IMR-90 (cell line): ENCODE measurements around the gene TMA7. TPM values are rescaled to one million over a fixed set of nuclear protein-coding genes. Genes with fewer than 3 reads are reported as not detected.

ENCODE experiments used
- ATAC-seq: fragments of 200-7000 bp; cut with Tn5 transposase; 2 replicates; pipeline ENCODE4 v1.9.1; 2020; ENCODE audit warnings: low read depth, mild to moderate bottlenecking, moderate library complexity
- BruUV-seq: library from RNA; stranded (reverse); fragments of 400-500 nt; replicated peaks from 2 replicates; lab custom pipeline; 2021; lab: Mats Ljungman, UMichigan
- CTCF ChIA-PET: fragments of 300-600 bp; formaldehyde crosslinking; extraction: SDS; loops from one replicate; lab custom pipeline; 2021; ENCODE audit warnings: antibody characterized with exemption; lab: Yijun Ruan, JAX
- POLR2A ChIA-PET: fragments of 300-600 bp; sonication (Branson Sonifier 250); formaldehyde crosslinking; loops from one replicate; lab custom pipeline; 2022; ENCODE audit warnings: antibody characterized with exemption; ENCODE audit not compliant: unreplicated experiment; lab: Charles Lee
- DNase-seq: peaks from one replicate; pipeline ENCODE4 v3.0.0; 2013
- H2AFZ ChIP-seq: replicated peaks from 2 replicates; pipeline ENCODE3; 2013; ENCODE audit warnings: low read length, mild to moderate bottlenecking; ENCODE audit not compliant: poor library complexity
- H2AK5ac ChIP-seq: 2 replicates; pipeline ENCODE4 v1.6.1; 2013; ENCODE audit warnings: low read depth, low read length, inconsistent platforms
- H2AK9ac ChIP-seq: replicated peaks from 2 replicates; pipeline ENCODE3; 2013; ENCODE audit warnings: mild to moderate bottlenecking, low read depth, low read length, moderate library complexity; ENCODE audit not compliant: poor library complexity
- H2BK120ac ChIP-seq: 2 replicates; pipeline ENCODE4 v1.6.1; 2013; ENCODE audit warnings: low read depth, low read length, inconsistent platforms
- H2BK15ac ChIP-seq: 3 replicates; pipeline ENCODE4 v1.6.1; 2013; ENCODE audit warnings: low read depth, low read length, inconsistent platforms
- H2BK20ac ChIP-seq: 2 replicates; pipeline ENCODE4 v1.6.1; 2013; ENCODE audit warnings: low read depth, mild to moderate bottlenecking, inconsistent platforms, low read length, moderate library complexity
- H2BK5ac ChIP-seq: 2 replicates; pipeline ENCODE4 v1.6.1; 2013; ENCODE audit warnings: mild to moderate bottlenecking, low read depth, low read length, inconsistent platforms; ENCODE audit not compliant: poor library complexity, severe bottlenecking
- H3K14ac ChIP-seq: replicated peaks from 2 replicates; pipeline ENCODE4 v1.6.1; 2013; ENCODE audit warnings: low read depth, low read length, inconsistent platforms
- H3K18ac ChIP-seq: 2 replicates; pipeline ENCODE4 v1.6.1; 2013; ENCODE audit warnings: low read depth, low read length, control low read depth
- H3K23ac ChIP-seq: 2 replicates; pipeline ENCODE4 v1.6.1; 2013; ENCODE audit warnings: low read depth, low read length, inconsistent platforms
- H3K27ac ChIP-seq: 2 replicates; pipeline ENCODE4 v1.5.1; 2013; ENCODE audit warnings: mild to moderate bottlenecking, control low read depth, low read length; ENCODE audit not compliant: insufficient read depth
- H3K27me3 ChIP-seq: 2 replicates; pipeline ENCODE4 v1.6.1; 2013; ENCODE audit warnings: low read length; ENCODE audit not compliant: control insufficient read depth, insufficient read depth
- H3K36me3 ChIP-seq: 2 replicates; pipeline ENCODE4 v1.6.1; 2013; ENCODE audit warnings: low read length, mixed read lengths; ENCODE audit not compliant: control insufficient read depth, insufficient read depth
- H3K4ac ChIP-seq: 2 replicates; pipeline ENCODE4 v1.6.1; 2013; ENCODE audit warnings: low read depth, low read length, inconsistent platforms
- H3K4me1 ChIP-seq: 2 replicates; pipeline ENCODE4 v1.6.1; 2013; ENCODE audit warnings: low read length, mixed read lengths; ENCODE audit not compliant: control insufficient read depth, insufficient read depth
- H3K4me2 ChIP-seq: 2 replicates; pipeline ENCODE4 v1.6.1; 2013; ENCODE audit warnings: low read depth, mild to moderate bottlenecking, control low read depth, low read length, moderate library complexity
- H3K4me3 ChIP-seq: 2 replicates; pipeline ENCODE4 v1.5.1; 2013; ENCODE audit warnings: low read depth, mild to moderate bottlenecking, control low read depth, low read length, moderate library complexity; ENCODE audit not compliant: insufficient read depth
- H3K56ac ChIP-seq: 2 replicates; pipeline ENCODE4 v1.6.1; 2013; ENCODE audit warnings: low read length, inconsistent platforms; ENCODE audit not compliant: insufficient read depth; ENCODE audit errors: extremely low read depth
- H3K79me1 ChIP-seq, 2 experiments: 2 replicates each; pipeline ENCODE4 v1.6.1; 2013; ENCODE audit warnings: low read length in 2 of 2, inconsistent platforms in 1 of 2, low read depth in 1 of 2
- H3K9ac ChIP-seq: 2 replicates; pipeline ENCODE4 v1.6.1; 2013; ENCODE audit warnings: low read depth, low read length, control low read depth
- H3K9me1 ChIP-seq: 2 replicates; pipeline ENCODE4 v1.6.1; 2013; ENCODE audit warnings: low read length, inconsistent platforms; ENCODE audit not compliant: insufficient read depth
- H3K9me3 ChIP-seq: 2 replicates; pipeline ENCODE4 v1.6.1; 2013; ENCODE audit warnings: low read length; ENCODE audit not compliant: control insufficient read depth, insufficient read depth
- H4K20me1 ChIP-seq: 2 replicates; pipeline ENCODE4 v1.6.1; 2013; ENCODE audit warnings: low read length, inconsistent platforms; ENCODE audit not compliant: insufficient read depth
- H4K5ac ChIP-seq: 2 replicates; pipeline ENCODE4 v1.6.1; 2013; ENCODE audit warnings: mild to moderate bottlenecking, low read depth, low read length, control low read depth
- H4K8ac ChIP-seq, 2 experiments: 2 replicates each; pipeline ENCODE4 v1.6.1; 2013; ENCODE audit warnings: low read depth in 2 of 2, low read length in 2 of 2, control low read depth in 1 of 2, inconsistent platforms in 1 of 2
- H4K91ac ChIP-seq: 2 replicates; pipeline ENCODE4 v1.6.1; 2013; ENCODE audit warnings: low read depth, low read length, inconsistent platforms; ENCODE audit not compliant: insufficient read depth
- BHLHE40 ChIP-seq: fragments of 150-350 bp; IDR thresholded peaks from 2 replicates; pipeline ENCODE4 v1.6.1; 2016; ENCODE audit warnings: mild to moderate bottlenecking, low read depth, low read length
- CEBPB ChIP-seq: IDR thresholded peaks from 2 replicates; pipeline ENCODE4 v1.6.1; 2012; ENCODE audit warnings: low read depth, low read length, improper control_type of control experiment
- CHD1 ChIP-seq: IDR thresholded peaks from 2 replicates; pipeline ENCODE4 v1.6.1; 2012; ENCODE audit warnings: low read depth, low read length, improper control_type of control experiment
- FOS ChIP-seq: fragments of 150-350 bp; IDR thresholded peaks from 2 replicates; pipeline ENCODE4 v1.6.1; 2016; ENCODE audit warnings: low read depth, low read length
- MAFK ChIP-seq: IDR thresholded peaks from 2 replicates; pipeline ENCODE4 v1.6.1; 2012; ENCODE audit warnings: low read depth, low read length, improper control_type of control experiment
- MAZ ChIP-seq: IDR thresholded peaks from 2 replicates; pipeline ENCODE4 v1.6.1; 2012; ENCODE audit warnings: low read depth, mild to moderate bottlenecking, low read length, improper control_type of control experiment, moderate library complexity, borderline replicate concordance
- MXI1 ChIP-seq: IDR thresholded peaks from 2 replicates; pipeline ENCODE4 v1.6.1; 2012; ENCODE audit warnings: low read depth, mild to moderate bottlenecking, low read length, moderate library complexity, borderline replicate concordance
- NFE2L2 ChIP-seq: fragments of 150-350 bp; IDR thresholded peaks from 2 replicates; pipeline ENCODE4 v1.6.1; 2016; ENCODE audit warnings: low read depth, mild to moderate bottlenecking, low read length
- POLR2A ChIP-seq: IDR thresholded peaks from 2 replicates; pipeline ENCODE4 v1.6.1; 2012; ENCODE audit warnings: mild to moderate bottlenecking, low read depth, low read length
- RAD21 ChIP-seq: IDR thresholded peaks from 2 replicates; pipeline ENCODE4 v1.6.1; 2012; ENCODE audit warnings: low read length, improper control_type of control experiment
- RCOR1 ChIP-seq: IDR thresholded peaks from 2 replicates; pipeline ENCODE4 v1.6.1; 2012; ENCODE audit warnings: mild to moderate bottlenecking, low read length, improper control_type of control experiment; ENCODE audit not compliant: insufficient replicate concordance
- RFX5 ChIP-seq: IDR thresholded peaks from 2 replicates; pipeline ENCODE4 v1.8.0; 2012; ENCODE audit warnings: low read depth, mild to moderate bottlenecking, low read length, moderate library complexity
- SMC3 ChIP-seq: fragments of 150-350 bp; IDR thresholded peaks from 2 replicates; pipeline ENCODE4 v1.6.1; 2016; ENCODE audit warnings: low read depth, mild to moderate bottlenecking, antibody characterized with exemption, low read length, moderate library complexity
- WGBS, 2 experiments: methylation state at CpG; one replicate each; pipeline versions ENCODE4 v1.1.5 to v1.1.7; 2013; ENCODE audit warnings: missing lambda C conversion rate in 2 of 2; ENCODE audit not compliant: insufficient read length in 1 of 2; ENCODE audit errors: extremely low coverage in 2 of 2; 5-methylcytosine and 5-hydroxymethylcytosine counted together
- dilution Hi-C: fragments of 300-500 bp; cut with HindIII; formaldehyde crosslinking; loops from one replicate; pipeline ENCODE4 v1.14.3; 2018; ENCODE audit warnings: low sequenced_read_pairs; ENCODE audit not compliant: unreplicated experiment
- in situ Hi-C: fragments of 300-500 bp; cut with MboI; formaldehyde crosslinking; loops from 3 replicates; pipeline ENCODE4 v1.14.3; 2019; ENCODE audit warnings: low sequenced_read_pairs, inconsistent platforms, mixed read lengths
- intact Hi-C: fragments of 100-400 bp; cut with micrococcal nuclease; formaldehyde crosslinking; loops from 2 replicates; pipeline ENCODE4 v1.10.0; 2022
- polyA plus RNA-seq, 3 experiments: library from polyadenylated mRNA; depleted of rRNA; stranded (reverse); fragments of >200 nt; gene quantifications; 2 replicates each; pipeline ENCODE4 v1.2.3, GENCODE V29; 2012; ENCODE audit warnings: low replicate concordance in 1 of 3
- total RNA-seq: library from RNA; depleted of rRNA; stranded (reverse); fragments of >200 nt; gene quantifications from 2 replicates; pipeline ENCODE4 v1.2.3, GENCODE V29; 2012
- TF ChIP-seq, protein P1 (sequence below): fragments of 150-350 bp; IDR thresholded peaks from 2 replicates; pipeline ENCODE4 v1.6.1; 2017; ENCODE audit warnings: mild to moderate bottlenecking, antibody characterized with exemption, low read length, low read depth
- TF ChIP-seq, protein P2 (sequence below): conservative IDR thresholded peaks from 2 replicates; pipeline ENCODE4 v1.5.1; 2012; ENCODE audit warnings: mild to moderate bottlenecking, low read depth, low read length, improper control_type of control experiment
- TF ChIP-seq, protein P3 (sequence below): fragments of 150-350 bp; IDR thresholded peaks from 2 replicates; pipeline ENCODE4 v1.6.1; 2016; ENCODE audit warnings: low read depth, mild to moderate bottlenecking, low read length, moderate library complexity, borderline replicate concordance

The TMA7 gene
- total and polyA plus RNA-seq, 2 of the 4 experiments (the other 2 are of a cell fraction), result 81.9 to 240 TPM

DNA sequence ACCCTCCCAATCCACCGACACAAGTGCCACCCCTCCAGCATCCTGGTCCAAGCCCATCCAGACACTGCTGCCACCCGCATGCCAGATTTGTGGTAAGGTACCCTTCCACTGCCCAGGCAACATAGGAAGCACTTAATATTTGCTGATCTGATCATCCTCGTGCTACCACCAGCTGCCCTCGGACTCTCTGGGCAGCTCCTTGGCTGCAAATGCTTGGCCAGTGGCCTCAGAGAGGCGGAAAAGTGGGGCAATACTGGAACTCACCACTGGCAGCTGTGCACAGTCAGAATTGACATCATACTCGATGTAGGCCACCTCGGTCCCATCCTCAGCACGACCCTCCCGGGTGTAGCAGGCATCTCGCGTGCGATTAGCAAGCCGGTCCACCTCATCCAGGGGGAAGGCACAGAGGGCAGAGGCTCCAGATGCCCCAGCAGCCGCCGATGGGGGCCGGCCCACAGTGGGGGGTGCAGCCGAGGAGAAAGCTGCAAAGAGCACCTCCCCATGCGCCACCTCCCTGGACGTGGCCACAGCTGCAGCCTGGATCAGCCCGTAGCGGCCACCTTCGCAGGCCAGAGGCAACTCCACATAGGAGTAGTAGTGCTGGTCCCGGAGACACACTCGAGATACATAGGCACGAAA is 16.7 kb upstream of the TMA7 start:
- no peak overlapping the region for H2BK20ac ChIP-seq
- no peak overlapping the region for H2AK9ac ChIP-seq
- no peak overlapping the region for H2BK5ac ChIP-seq
- DNase-seq (no peak), ATAC-seq (no peak)
- peaks cover 30% of the 10 kb centered on the region for H4K20me1 ChIP-seq
- no peak overlapping the region for H2BK120ac ChIP-seq
- no peaks in the 10 kb centered on the region for H3K27me3 ChIP-seq
- H3K27ac ChIP-seq, result no peak overlapping the region
- no peak overlapping the region for H4K91ac ChIP-seq
- no peak overlapping the region for H4K8ac ChIP-seq
- H3K79me1 ChIP-seq, result peaks cover 23 to 57% of the 10 kb centered on the region in 2 experiments; a peak in 3 of 4 replicates
- no peak overlapping the region for H3K4ac ChIP-seq
- ChIA-PET POLR2A (interaction anchor here (0.6 kb wide), 2 partner anchors 49 to 118 kb away, joined by 3 read pairs; no protein-coding TSS in a partner anchor), CTCF (interaction anchor here (0.8 kb wide), 1 partner anchor 13 kb away, joined by 4 read pairs; no protein-coding TSS in a partner anchor)
- H3K9me3 ChIP-seq, result no peaks in the 10 kb centered on the region
- H3K18ac ChIP-seq, result no peak overlapping the region
- no peak overlapping the region for H2BK15ac ChIP-seq
- H3K4me2 ChIP-seq, result no peak overlapping the region
- WGBS, 2 experiments, result 93% methylated on average over 14 of the region's 25 CpGs; no CpG with 5 or more reads in 1 of the 2 experiments
- peaks cover 24% of the 10 kb centered on the region for H3K4me1 ChIP-seq
- H3K14ac ChIP-seq, result no peak overlapping the region
- dilution Hi-C loops (no loop called here), intact Hi-C loops (no loop called here), in situ Hi-C loops (no loop called here)
- no peak overlapping the region for H3K23ac ChIP-seq
- BruUV-seq, result no TSS peak
- no peak overlapping the region for H2AK5ac ChIP-seq
- H3K4me3 ChIP-seq, result no peak overlapping the region
- no peak overlapping the region for H4K5ac ChIP-seq
- peaks cover 17% of the 10 kb centered on the region; the same call in 1 of the 2 replicates for H3K36me3 ChIP-seq
- no peak overlapping the region for H3K9ac ChIP-seq
- H3K9me1 ChIP-seq, result peaks cover 16% of the 10 kb centered on the region
- H2AFZ ChIP-seq, result no peak overlapping the region
- H3K56ac ChIP-seq, result no peak overlapping the region
- TF ChIP-seq NFE2L2, result no peak
- no peak for TF ChIP-seq BHLHE40
- TF ChIP-seq MAZ, result no peak
- TF ChIP-seq FOS, result no peak
- TF ChIP-seq, protein P1, sequence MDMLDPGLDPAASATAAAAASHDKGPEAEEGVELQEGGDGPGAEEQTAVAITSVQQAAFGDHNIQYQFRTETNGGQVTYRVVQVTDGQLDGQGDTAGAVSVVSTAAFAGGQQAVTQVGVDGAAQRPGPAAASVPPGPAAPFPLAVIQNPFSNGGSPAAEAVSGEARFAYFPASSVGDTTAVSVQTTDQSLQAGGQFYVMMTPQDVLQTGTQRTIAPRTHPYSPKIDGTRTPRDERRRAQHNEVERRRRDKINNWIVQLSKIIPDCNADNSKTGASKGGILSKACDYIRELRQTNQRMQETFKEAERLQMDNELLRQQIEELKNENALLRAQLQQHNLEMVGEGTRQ, result no peak
- TF ChIP-seq CEBPB, result no peak
- TF ChIP-seq RFX5, result no peak
- TF ChIP-seq, protein P2, sequence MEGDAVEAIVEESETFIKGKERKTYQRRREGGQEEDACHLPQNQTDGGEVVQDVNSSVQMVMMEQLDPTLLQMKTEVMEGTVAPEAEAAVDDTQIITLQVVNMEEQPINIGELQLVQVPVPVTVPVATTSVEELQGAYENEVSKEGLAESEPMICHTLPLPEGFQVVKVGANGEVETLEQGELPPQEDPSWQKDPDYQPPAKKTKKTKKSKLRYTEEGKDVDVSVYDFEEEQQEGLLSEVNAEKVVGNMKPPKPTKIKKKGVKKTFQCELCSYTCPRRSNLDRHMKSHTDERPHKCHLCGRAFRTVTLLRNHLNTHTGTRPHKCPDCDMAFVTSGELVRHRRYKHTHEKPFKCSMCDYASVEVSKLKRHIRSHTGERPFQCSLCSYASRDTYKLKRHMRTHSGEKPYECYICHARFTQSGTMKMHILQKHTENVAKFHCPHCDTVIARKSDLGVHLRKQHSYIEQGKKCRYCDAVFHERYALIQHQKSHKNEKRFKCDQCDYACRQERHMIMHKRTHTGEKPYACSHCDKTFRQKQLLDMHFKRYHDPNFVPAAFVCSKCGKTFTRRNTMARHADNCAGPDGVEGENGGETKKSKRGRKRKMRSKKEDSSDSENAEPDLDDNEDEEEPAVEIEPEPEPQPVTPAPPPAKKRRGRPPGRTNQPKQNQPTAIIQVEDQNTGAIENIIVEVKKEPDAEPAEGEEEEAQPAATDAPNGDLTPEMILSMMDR, result no peak
- no peak for TF ChIP-seq SMC3
- no peak for TF ChIP-seq CHD1
- no peak for TF ChIP-seq RCOR1
- TF ChIP-seq, protein P3, sequence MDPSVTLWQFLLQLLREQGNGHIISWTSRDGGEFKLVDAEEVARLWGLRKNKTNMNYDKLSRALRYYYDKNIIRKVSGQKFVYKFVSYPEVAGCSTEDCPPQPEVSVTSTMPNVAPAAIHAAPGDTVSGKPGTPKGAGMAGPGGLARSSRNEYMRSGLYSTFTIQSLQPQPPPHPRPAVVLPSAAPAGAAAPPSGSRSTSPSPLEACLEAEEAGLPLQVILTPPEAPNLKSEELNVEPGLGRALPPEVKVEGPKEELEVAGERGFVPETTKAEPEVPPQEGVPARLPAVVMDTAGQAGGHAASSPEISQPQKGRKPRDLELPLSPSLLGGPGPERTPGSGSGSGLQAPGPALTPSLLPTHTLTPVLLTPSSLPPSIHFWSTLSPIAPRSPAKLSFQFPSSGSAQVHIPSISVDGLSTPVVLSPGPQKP, result no peak
- no peak for TF ChIP-seq MAFK
- TF ChIP-seq RAD21, result no peak
- TF ChIP-seq MXI1, result no peak
- TF ChIP-seq POLR2A, result no peak
